Kidney (tissue), 14 donors: ENCODE measurements around the gene EID3. TPM values are rescaled to one million over a fixed set of nuclear protein-coding genes. Genes with fewer than 3 reads are reported as not detected.

ENCODE experiments used
- DNase-seq, 5 donors: peaks; one replicate each; pipeline ENCODE4 v3.0.0-alpha.2; 2013 to 2020
- FAIRE-seq: peaks from 2 replicates; lab custom pipeline; 2012; peaks lifted over from hg19 to GRCh38; lab: Jason Lieb, UNC
- H3K27ac ChIP-seq, 2 donors: one replicate each; pipeline ENCODE4 v1.7.0; 2013; ENCODE audit warnings: low read depth in 2 of 2, low read length in 2 of 2, inconsistent platforms in 1 of 2
- H3K27me3 ChIP-seq: one replicate; pipeline ENCODE4 v1.7.1; 2013; ENCODE audit warnings: low read length, inconsistent platforms; ENCODE audit not compliant: control insufficient read depth, insufficient read depth
- H3K36me3 ChIP-seq, 3 donors: one replicate each; pipeline versions ENCODE4 v1.7.0 to v1.7.1; 2013; ENCODE audit warnings: low read length in 3 of 3, control low read depth in 1 of 3, inconsistent platforms in 1 of 3; ENCODE audit not compliant: insufficient read depth in 3 of 3, control insufficient read depth in 2 of 3
- H3K4me1 ChIP-seq, 3 donors: one replicate each; pipeline versions ENCODE4 v1.7.0 to v1.7.1; 2013; ENCODE audit warnings: low read length in 3 of 3, inconsistent platforms in 1 of 3, low read depth in 1 of 3; ENCODE audit not compliant: control insufficient read depth in 2 of 3, insufficient read depth in 2 of 3
- H3K4me3 ChIP-seq, 3 donors: one replicate each; pipeline versions ENCODE4 v1.7.0 to v1.8.1; 2013; ENCODE audit warnings: low read length in 3 of 3, control low read depth in 1 of 3, inconsistent platforms in 1 of 3
- H3K9ac ChIP-seq, 3 donors: one replicate each; pipeline versions ENCODE4 v1.7.0 to v1.7.1; 2013; ENCODE audit warnings: low read length in 3 of 3, control low read depth in 1 of 3, inconsistent platforms in 1 of 3
- H3K9me3 ChIP-seq, 3 donors: one replicate each; pipeline versions ENCODE4 v1.7.0 to v1.7.1; 2013; ENCODE audit warnings: low read length in 3 of 3, control low read depth in 1 of 3, inconsistent platforms in 1 of 3; ENCODE audit not compliant: control insufficient read depth in 2 of 3, insufficient read depth in 1 of 3
- intact Hi-C: fragments of 100-400 bp; cut with DNase I; formaldehyde crosslinking; loops from one replicate; pipeline ENCODE4 v1.11.1; 2022
- polyA plus RNA-seq: library from polyadenylated mRNA; stranded (reverse); fragments of 350-450 nt; fragmentation: Illumina TruSeq; extraction: RNeasy Lipid Tissue Mini Kit (QIAGEN cat#74804); gene quantifications from one replicate; pipeline ENCODE4 v1.2.3, GENCODE V29; 2014; ENCODE audit warnings: low read depth, low replicate concordance; ENCODE audit not compliant: insufficient read depth
- total RNA-seq: library from RNA; stranded (reverse); fragmentation: NEBNext Ultra II Directional; extraction: Animal tissue kit (Norgen Biotek cat#: 25700); gene quantifications from one replicate; pipeline ENCODE4 v1.2.1, GENCODE V29; 2021
- TF ChIP-seq, protein P1 (sequence below): IDR thresholded peaks from 3 replicates; pipeline ENCODE4 v1.5.1; 2012; ENCODE audit warnings: mild to moderate bottlenecking, moderate library complexity, borderline replicate concordance; ENCODE audit not compliant: insufficient read depth; ENCODE audit errors: extremely low read depth
- donor health status: control.
- donor health status: control.
- donor health status: control.
- donor health status: control.
- donor health status: control.
- donor health status: DM: yes; HTN: yes; CAD: no.
- donor health status: Normal renal cell carcinoma (clear cell type).

EID3 gene
- total and polyA plus RNA-seq, 2 donors from 2014 or later: 0.90 to 5.0 TPM

DNA sequence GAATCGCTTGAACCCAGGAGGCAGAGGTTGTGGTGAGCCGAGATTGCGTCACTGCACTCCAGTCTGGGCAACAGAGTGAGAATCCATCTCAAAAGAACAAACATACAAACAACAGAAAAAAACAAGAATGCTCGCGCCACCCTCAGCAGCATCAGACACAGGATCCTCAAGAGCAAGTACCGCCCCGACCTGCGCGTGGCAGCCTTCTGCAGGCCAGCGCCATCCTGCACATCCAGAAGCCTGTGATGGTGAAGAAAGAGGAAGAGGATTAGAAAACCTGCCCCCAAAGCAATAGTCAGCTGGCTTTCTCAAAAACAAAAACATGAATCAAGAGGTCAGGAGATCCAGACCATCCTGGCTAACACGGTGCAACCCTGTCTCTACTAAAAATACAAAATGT lies 30.0 kb upstream of the EID3 start:
- Histone ChIP-seq H3K27me3 (no peaks in the 10 kb centered on the region), H3K4me3 (no peak overlapping the region), H3K9ac (no peak overlapping the region), H3K36me3 (no peaks in the 10 kb centered on the region), H3K27ac (no peak overlapping the region), H3K4me1 (no peaks in the 10 kb centered on the region), H3K9me3 (no peaks in the 10 kb centered on the region)
- FAIRE-seq (no peak), DNase-seq (no peak)
- TF ChIP-seq, protein P1, sequence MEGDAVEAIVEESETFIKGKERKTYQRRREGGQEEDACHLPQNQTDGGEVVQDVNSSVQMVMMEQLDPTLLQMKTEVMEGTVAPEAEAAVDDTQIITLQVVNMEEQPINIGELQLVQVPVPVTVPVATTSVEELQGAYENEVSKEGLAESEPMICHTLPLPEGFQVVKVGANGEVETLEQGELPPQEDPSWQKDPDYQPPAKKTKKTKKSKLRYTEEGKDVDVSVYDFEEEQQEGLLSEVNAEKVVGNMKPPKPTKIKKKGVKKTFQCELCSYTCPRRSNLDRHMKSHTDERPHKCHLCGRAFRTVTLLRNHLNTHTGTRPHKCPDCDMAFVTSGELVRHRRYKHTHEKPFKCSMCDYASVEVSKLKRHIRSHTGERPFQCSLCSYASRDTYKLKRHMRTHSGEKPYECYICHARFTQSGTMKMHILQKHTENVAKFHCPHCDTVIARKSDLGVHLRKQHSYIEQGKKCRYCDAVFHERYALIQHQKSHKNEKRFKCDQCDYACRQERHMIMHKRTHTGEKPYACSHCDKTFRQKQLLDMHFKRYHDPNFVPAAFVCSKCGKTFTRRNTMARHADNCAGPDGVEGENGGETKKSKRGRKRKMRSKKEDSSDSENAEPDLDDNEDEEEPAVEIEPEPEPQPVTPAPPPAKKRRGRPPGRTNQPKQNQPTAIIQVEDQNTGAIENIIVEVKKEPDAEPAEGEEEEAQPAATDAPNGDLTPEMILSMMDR: no peak
- intact Hi-C loops: no loop called here

DNA sequence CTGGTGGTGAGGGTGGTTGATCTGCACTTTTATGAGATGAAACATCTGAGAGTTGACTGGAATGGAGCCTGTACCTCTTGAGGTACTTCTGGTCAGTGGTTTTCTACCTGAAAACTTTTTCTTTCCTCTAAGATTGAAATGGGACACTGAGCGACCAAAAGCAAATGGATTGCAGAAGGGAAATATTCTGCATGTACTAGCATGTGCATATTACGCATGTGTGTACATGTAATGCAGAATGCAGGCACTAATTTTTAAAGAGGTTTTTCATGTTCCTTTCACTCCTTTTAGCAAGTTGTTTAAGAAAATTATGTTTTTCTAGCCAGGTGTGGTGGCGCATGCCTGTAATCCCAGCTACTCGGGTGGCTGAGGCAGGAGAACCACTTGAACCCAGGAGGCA lies 28.7 kb upstream of the EID3 start:
- no peaks in the 10 kb centered on the region for H3K27me3 ChIP-seq
- no peak overlapping the region for H3K9ac ChIP-seq
- H3K27ac ChIP-seq: no peak overlapping the region
- FAIRE-seq: no peak
- intact Hi-C loops: no loop called here
- no peaks in the 10 kb centered on the region for H3K4me1 ChIP-seq
- no peak for DNase-seq
- H3K36me3 ChIP-seq: no peaks in the 10 kb centered on the region
- TF ChIP-seq, protein P1: no peak
- H3K9me3 ChIP-seq: no peaks in the 10 kb centered on the region
- H3K4me3 ChIP-seq: no peak overlapping the region

DNA sequence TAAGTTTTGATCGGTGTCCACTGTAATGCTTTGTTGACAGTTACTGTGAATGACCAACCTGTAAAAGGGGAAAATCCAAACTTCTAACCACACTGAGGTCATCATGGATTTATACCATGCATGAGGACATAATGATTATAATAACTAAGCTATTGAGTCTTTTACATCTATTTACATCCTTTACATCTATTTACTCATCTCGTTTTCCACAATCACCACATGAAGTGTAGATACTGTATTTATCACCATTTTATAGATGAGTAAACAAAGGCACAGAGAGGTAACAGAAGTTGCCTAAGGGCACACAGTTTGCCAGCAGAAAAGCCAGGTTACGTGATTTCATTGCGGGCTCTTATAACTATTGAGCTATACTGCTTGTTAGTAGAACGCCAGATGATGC lies 27.9 kb upstream of the EID3 start:
- DNase-seq: no peak
- Histone ChIP-seq H3K4me1 (no peaks in the 10 kb centered on the region), H3K27ac (no peak overlapping the region), H3K9me3 (no peaks in the 10 kb centered on the region), H3K36me3 (no peaks in the 10 kb centered on the region), H3K9ac (no peak overlapping the region), H3K4me3 (no peak overlapping the region), H3K27me3 (no peaks in the 10 kb centered on the region)
- intact Hi-C loops: no loop called here
- no peak for FAIRE-seq
- TF ChIP-seq, protein P1: no peak
